Measurements from ENCODE around the gene IFRD2. TPM values are rescaled to one million over a fixed set of nuclear protein-coding genes. Genes with fewer than 3 reads are reported as not detected.
A peak's percentile ranks its signal among the peaks of the same experiment; 100 is the strongest.

IFRD2 gene
- polyA plus RNA-seq, 1 experiment, result 19.3 TPM

DNA sequence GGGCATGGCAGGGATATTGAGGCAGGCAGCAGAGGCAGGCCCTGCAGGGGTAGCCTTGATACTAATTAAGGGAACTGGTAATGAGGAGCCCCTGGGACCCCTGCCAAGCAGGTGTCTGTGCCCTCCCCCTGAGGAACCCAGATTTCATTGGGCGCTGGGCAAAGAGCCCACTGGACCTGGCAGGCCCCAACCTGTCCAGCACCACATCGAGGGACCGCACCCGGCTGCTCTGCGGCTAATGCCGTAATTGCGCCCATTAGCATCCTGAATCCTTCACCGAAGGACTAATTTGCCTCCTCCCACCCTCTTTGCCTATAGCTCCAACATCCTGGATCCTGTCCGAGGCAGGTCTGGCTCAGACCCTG is 37.0 kb downstream of the IFRD2 start:
- no peak for DNase-seq (ENCODE audit: low read depth, low spot score)
- Histone ChIP-seq H3K4me3 (ENCODE audit: low read depth, low read length) (no peak overlapping the region), H3K27ac (ENCODE audit: low read depth, low read length) (peak overlapping the region; percentile 39), H3K27me3 (ENCODE audit: control insufficient read depth, insufficient read depth, low read length) (no peaks in the 10 kb centered on the region), H3K9me3 (ENCODE audit: control insufficient read depth, insufficient read depth, low read length) (no peaks in the 10 kb centered on the region; the same call in 1 of the 2 replicates)
- TF ChIP-seq CTCF (IDR thresholded peaks at IDR 0.05; ENCODE audit: low read depth, low read length), result no peak
- CTCF ChIA-PET, result interaction anchor here (0.6 to 1.9 kb wide), 5 partner anchors 9 to 583 kb away, joined by 4 to 8 read pairs (median 6); no protein-coding TSS in a partner anchor
- POLR2A ChIA-PET, result no interaction called here

DNA sequence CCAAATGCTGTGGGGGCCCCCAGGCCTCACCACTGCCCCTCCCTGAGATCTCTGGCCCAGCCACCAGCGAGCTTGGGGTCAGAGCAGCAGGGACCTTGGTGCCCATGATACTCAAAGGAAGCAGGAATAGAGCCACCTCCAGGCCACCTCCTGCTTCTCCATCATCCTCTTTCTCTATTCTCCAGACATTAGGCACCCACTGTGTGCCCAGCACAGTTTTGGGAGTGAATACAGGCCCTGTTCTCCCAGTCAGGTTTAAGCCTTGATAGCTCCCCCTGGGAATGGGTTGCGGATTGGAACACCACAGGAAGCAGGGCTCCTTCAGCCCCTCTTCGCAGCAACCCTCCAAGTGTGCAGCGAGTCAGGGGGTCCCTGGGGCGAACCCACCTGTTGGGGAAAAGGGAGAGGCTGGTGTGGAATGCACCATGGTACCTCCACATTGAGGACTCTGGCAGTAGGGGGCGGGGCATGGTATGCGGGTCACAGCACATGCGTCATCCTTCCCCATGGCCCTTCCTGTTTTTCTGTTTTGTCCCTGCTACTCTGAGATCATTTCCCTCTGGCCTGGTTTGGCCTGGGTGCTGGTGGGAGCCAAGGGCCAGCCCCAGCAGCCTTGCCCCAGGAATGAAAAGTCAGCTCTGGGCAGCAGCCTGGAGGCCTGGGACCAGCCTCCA is 37.5 kb downstream of the IFRD2 start:
- Histone ChIP-seq H3K27me3 (ENCODE audit: control insufficient read depth, insufficient read depth, low read length) (no peaks in the 10 kb centered on the region), H3K9me3 (ENCODE audit: control insufficient read depth, insufficient read depth, low read length) (no peaks in the 10 kb centered on the region; the same call in 1 of the 2 replicates), H3K27ac (ENCODE audit: low read depth, low read length) (peak overlapping the region; percentile 39), H3K4me3 (ENCODE audit: low read depth, low read length) (no peak overlapping the region)
- TF ChIP-seq CTCF (IDR thresholded peaks at IDR 0.05; ENCODE audit: low read depth, low read length), result no peak
- ChIA-PET CTCF (interaction anchor here (0.6 to 1.7 kb wide), 2 partner anchors 8 to 28 kb away, joined by 6 to 8 read pairs; no protein-coding TSS in a partner anchor), POLR2A (no interaction called here)
- DNase-seq (ENCODE audit: low read depth, low spot score), result no peak

- Histone ChIP-seq H3K9me3 (ENCODE audit: control insufficient read depth, insufficient read depth, low read length) (no peaks in the 10 kb centered on the region; the same call in 1 of the 2 replicates), H3K27me3 (ENCODE audit: control insufficient read depth, insufficient read depth, low read length) (no peaks in the 10 kb centered on the region), H3K27ac (ENCODE audit: low read depth, low read length) (peak overlapping the region; percentile 47), H3K4me3 (ENCODE audit: low read depth, low read length) (no peak overlapping the region)
- no peak for TF ChIP-seq CTCF (IDR thresholded peaks at IDR 0.05; ENCODE audit: low read depth, low read length)
- ChIA-PET CTCF (interaction anchor here (0.5 to 4.2 kb wide), 4 partner anchors 8 to 96 kb away, joined by 3 to 31 read pairs (median 6); no protein-coding TSS in a partner anchor), POLR2A (interaction anchor here (0.6 to 3.4 kb wide), 4 partner anchors 9 to 24 kb away, joined by 3 to 10 read pairs (median 5); no protein-coding TSS in a partner anchor)
- DNase-seq (ENCODE audit: low read depth, low spot score), result no peak
These were observed 41.0 kb downstream of the IFRD2 start for GRCh38 chr3:50251220-50251619.

GRCh38 chr3:50250514-50250913 is 41.7 kb downstream of the IFRD2 start:
- no peak for DNase-seq (ENCODE audit: low read depth, low spot score)
- H3K9me3 ChIP-seq (ENCODE audit: control insufficient read depth, insufficient read depth, low read length), result no peaks in the 10 kb centered on the region; the same call in 1 of the 2 replicates
- CTCF ChIA-PET, result interaction anchor here (0.5 to 4.2 kb wide), 5 partner anchors 7 to 96 kb away, joined by 3 to 31 read pairs (median 3); no protein-coding TSS in a partner anchor
- POLR2A ChIA-PET, result interaction anchor here (0.6 to 3.4 kb wide), 4 partner anchors 9 to 24 kb away, joined by 3 to 10 read pairs (median 5); no protein-coding TSS in a partner anchor
- no peak for TF ChIP-seq CTCF (IDR thresholded peaks at IDR 0.05; ENCODE audit: low read depth, low read length)
- H3K27me3 ChIP-seq (ENCODE audit: control insufficient read depth, insufficient read depth, low read length), result no peaks in the 10 kb centered on the region
- peak overlapping the region; percentile 11 for H3K27ac ChIP-seq (ENCODE audit: low read depth, low read length)
- no peak overlapping the region for H3K4me3 ChIP-seq (ENCODE audit: low read depth, low read length)

- no peak for DNase-seq (ENCODE audit: low read depth, low spot score)
- Histone ChIP-seq H3K9me3 (ENCODE audit: control insufficient read depth, insufficient read depth, low read length) (no peaks in the 10 kb centered on the region; the same call in 1 of the 2 replicates), H3K27ac (ENCODE audit: low read depth, low read length) (peak overlapping the region; percentile 11), H3K4me3 (ENCODE audit: low read depth, low read length) (no peak overlapping the region), H3K27me3 (ENCODE audit: control insufficient read depth, insufficient read depth, low read length) (no peaks in the 10 kb centered on the region)
- TF ChIP-seq CTCF (IDR thresholded peaks at IDR 0.05; ENCODE audit: low read depth, low read length), result no peak
- ChIA-PET CTCF (interaction anchor here (4.2 kb wide), 1 partner anchor 10 kb away, joined by 31 read pairs; no protein-coding TSS in a partner anchor), POLR2A (interaction anchor here (3.4 kb wide), 1 partner anchor 14 kb away, joined by 10 read pairs; no protein-coding TSS in a partner anchor)
These were observed 42.8 kb downstream of the IFRD2 start for GRCh38 chr3:50249457-50249856.
